A673 (cell line): ENCODE results near the gene SKI. TPM values are rescaled to one million over a fixed set of nuclear protein-coding genes. Genes with fewer than 3 reads are reported as not detected.

Source experiments
- BruUV-seq: library from RNA; stranded (reverse); fragments of 400-500 nt; replicated peaks from 2 replicates; lab custom pipeline; 2021; lab: Mats Ljungman, UMichigan
- CTCF ChIA-PET: fragments of 300-600 bp; sonication (Branson Sonifier 250); formaldehyde crosslinking; loops from one replicate; lab custom pipeline; 2022; ENCODE audit warnings: antibody characterized with exemption; lab: Charles Lee
- POLR2A ChIA-PET: fragments of 300-600 bp; sonication (Branson Sonifier 250); formaldehyde crosslinking; loops from one replicate; lab custom pipeline; 2022; ENCODE audit warnings: antibody characterized with exemption; ENCODE audit not compliant: low non-redundant PET; lab: Charles Lee
- DNase-seq: peaks from one replicate; pipeline ENCODE4 v3.0.0-alpha.2; 2015; ENCODE audit warnings: low spot score
- H3K27ac ChIP-seq: fragments of 200-600 bp; sonication (generic); 2 replicates; pipeline ENCODE4 v1.5.1; 2016; ENCODE audit warnings: mixed run types, low read depth, mild to moderate bottlenecking, mixed read lengths, antibody characterized with exemption, low read length; ENCODE audit not compliant: poor library complexity, severe bottlenecking
- H3K27me3 ChIP-seq: fragments of 200-600 bp; sonication (generic); replicated peaks from 2 replicates; pipeline ENCODE4 v1.6.1; 2017; ENCODE audit warnings: mixed run types, low read depth, mild to moderate bottlenecking, mixed read lengths, antibody characterized with exemption, low read length; ENCODE audit not compliant: insufficient read depth, poor library complexity
- H3K36me3 ChIP-seq: fragments of 200-600 bp; sonication (generic); 2 replicates; pipeline ENCODE4 v1.6.1; 2016; ENCODE audit warnings: mixed run types, mild to moderate bottlenecking, mixed read lengths, antibody characterized with exemption, low read length; ENCODE audit not compliant: insufficient read depth, poor library complexity, severe bottlenecking
- H3K4me1 ChIP-seq: fragments of 200-600 bp; sonication (generic); 2 replicates; pipeline ENCODE4 v1.6.1; 2017; ENCODE audit warnings: mixed run types, mild to moderate bottlenecking, mixed read lengths, antibody characterized with exemption, low read length; ENCODE audit not compliant: insufficient read depth, poor library complexity, severe bottlenecking
- H3K4me3 ChIP-seq: fragments of 200-600 bp; sonication (generic); 2 replicates; pipeline ENCODE4 v1.5.1; 2016; ENCODE audit warnings: low read depth, mixed run types, mild to moderate bottlenecking, mixed read lengths, low read length; ENCODE audit not compliant: poor library complexity, severe bottlenecking
- H3K9me3 ChIP-seq: fragments of 200-600 bp; sonication (generic); 2 replicates; pipeline ENCODE4 v1.6.1; 2016; ENCODE audit warnings: mixed run types, low read depth, mild to moderate bottlenecking, mixed read lengths, antibody characterized with exemption, low read length; ENCODE audit not compliant: poor library complexity, severe bottlenecking
- CTCF ChIP-seq: fragments of 300-800, 200-600 bp; sonication (generic); conservative IDR thresholded peaks from 2 replicates; pipeline ENCODE4 v1.5.1; 2017; ENCODE audit warnings: low read depth, mild to moderate bottlenecking, antibody characterized with exemption, low read length, moderate library complexity, mixed read lengths
- EZH2 ChIP-seq: fragments of 200-600 bp; sonication (generic); IDR thresholded peaks from 2 replicates; pipeline ENCODE4 v1.6.1; 2017; ENCODE audit warnings: borderline replicate concordance, low read depth, mild to moderate bottlenecking, mixed read lengths, antibody characterized with exemption, low read length; ENCODE audit not compliant: poor library complexity, severe bottlenecking
- intact Hi-C: fragments of 100-400 bp; cut with micrococcal nuclease; formaldehyde crosslinking; loops from one replicate; pipeline ENCODE4 v1.10.0; 2022; ENCODE audit not compliant: unreplicated experiment
- total RNA-seq: library from RNA; stranded (reverse); gene quantifications from 2 replicates; pipeline ENCODE4 v1.2.3, GENCODE V29; 2021

SKI gene
- total RNA-seq, 1 experiment from 2014 or later, result 88.1 TPM

- Histone ChIP-seq H3K27me3 (no peaks in the 10 kb centered on the region), H3K4me1 (peaks cover 20% of the 10 kb centered on the region), H3K4me3 (no peak overlapping the region), H3K9me3 (peaks cover 13% of the 10 kb centered on the region), H3K27ac (peak overlapping the region; percentile 10), H3K36me3 (peaks cover 14% of the 10 kb centered on the region)
- no peak for DNase-seq
- POLR2A ChIA-PET, result no interaction called here
- CTCF ChIA-PET, result no interaction called here
- TF ChIP-seq CTCF (no peak), EZH2 (no peak)
- no TSS peak for BruUV-seq
- intact Hi-C loops, result no loop called here
Measured at GRCh38 chr1:2252423-2252822, 24.3 kb downstream of the SKI start.

GRCh38 chr1:2253036-2253796 is 25.1 kb downstream of the SKI start:
- TF ChIP-seq CTCF (no peak), EZH2 (no peak)
- no TSS peak for BruUV-seq
- no peaks in the 10 kb centered on the region for H3K27me3 ChIP-seq
- H3K36me3 ChIP-seq, result peaks cover 14% of the 10 kb centered on the region
- peaks cover 13% of the 10 kb centered on the region for H3K9me3 ChIP-seq
- no peak overlapping the region for H3K4me3 ChIP-seq
- intact Hi-C loops, result no loop called here
- peaks cover 26% of the 10 kb centered on the region for H3K4me1 ChIP-seq
- POLR2A ChIA-PET, result no interaction called here
- no peak for DNase-seq
- CTCF ChIA-PET, result no interaction called here
- peak overlapping the region; percentile 95 for H3K27ac ChIP-seq

GRCh38 chr1:2253797-2254480 is 25.8 kb downstream of the SKI start:
- no peak for DNase-seq
- Histone ChIP-seq H3K27me3 (no peaks in the 10 kb centered on the region), H3K9me3 (peaks cover 13% of the 10 kb centered on the region), H3K4me1 (peaks cover 32% of the 10 kb centered on the region), H3K27ac (peak overlapping the region; percentile 95), H3K36me3 (peaks cover 14% of the 10 kb centered on the region), H3K4me3 (no peak overlapping the region)
- intact Hi-C loops, result no loop called here
- TF ChIP-seq CTCF (no peak), EZH2 (no peak)
- ChIA-PET POLR2A (no interaction called here), CTCF (no interaction called here)
- no TSS peak for BruUV-seq
